Medulla oblongata (tissue), 1 donor: Measurements from ENCODE around the gene AMBRA1.
A peak's percentile ranks its signal among the peaks of the same experiment; 100 is the strongest.
"Not testable (repeated sequence)": the region's sequence is repeated elsewhere in the genome, so short reads cannot be mapped to it uniquely, and the experiment has no call there.

Source experiments
- DNase-seq: peaks from one replicate; pipeline ENCODE4 v3.0.0-alpha.2; 2015; ENCODE audit errors: extremely low spot score

AMBRA1 gene

GRCh38 chr11:46534711-46535110 lies 59.1 kb downstream of the AMBRA1 start:
- DNase-seq, result no peak

- no peak for DNase-seq
Measured at GRCh38 chr11:46533396-46534100, 60.3 kb downstream of the AMBRA1 start.

- no peak for DNase-seq
Measured at GRCh38 chr11:46529928-46530574, 63.8 kb downstream of the AMBRA1 start.

- peak; percentile 50 for DNase-seq
Measured at GRCh38 chr11:46529095-46529905, 64.5 kb downstream of the AMBRA1 start.

- no peak for DNase-seq
Measured at GRCh38 chr11:46528445-46529094, 65.3 kb downstream of the AMBRA1 start.

GRCh38 chr11:46527591-46528130 lies 66.2 kb downstream of the AMBRA1 start:
- no peak for DNase-seq

- DNase-seq, result no peak
Measured at GRCh38 chr11:46526216-46527215, 67.3 kb downstream of the AMBRA1 start.

- DNase-seq, result no peak
Measured at GRCh38 chr11:46524201-46524770, 69.5 kb downstream of the AMBRA1 start.

GRCh38 chr11:46523290-46523689 lies 70.5 kb downstream of the AMBRA1 start:
- no peak for DNase-seq

- DNase-seq, result no peak
Measured at GRCh38 chr11:46522682-46523281, 71.0 kb downstream of the AMBRA1 start.

GRCh38 chr11:46521961-46522681 lies 71.7 kb downstream of the AMBRA1 start:
- DNase-seq, result no peak

- DNase-seq, result no peak
Measured at GRCh38 chr11:46520971-46521745, 72.7 kb downstream of the AMBRA1 start.

GRCh38 chr11:46519351-46519750 lies 74.5 kb downstream of the AMBRA1 start:
- no peak for DNase-seq

GRCh38 chr11:46518928-46519327 lies 74.9 kb downstream of the AMBRA1 start:
- not testable (repeated sequence) for DNase-seq

- no peak for DNase-seq
Measured at GRCh38 chr11:46514370-46514769, 79.5 kb downstream of the AMBRA1 start.

GRCh38 chr11:46513934-46514342 lies 79.9 kb downstream of the AMBRA1 start:
- DNase-seq, result peak; percentile 52

GRCh38 chr11:46512261-46512881 lies 81.5 kb downstream of the AMBRA1 start:
- DNase-seq, result no peak

GRCh38 chr11:46511342-46511741 lies 82.5 kb downstream of the AMBRA1 start:
- DNase-seq, result no peak
